ENCODE data around the gene MRPS25. TPM values are rescaled to one million over a fixed set of nuclear protein-coding genes. Genes with fewer than 3 reads are reported as not detected.

MRPS25 gene
- total RNA-seq, 4 donors from 2014 or later = 22.3 to 46.8 (median 29.2) TPM

DNA sequence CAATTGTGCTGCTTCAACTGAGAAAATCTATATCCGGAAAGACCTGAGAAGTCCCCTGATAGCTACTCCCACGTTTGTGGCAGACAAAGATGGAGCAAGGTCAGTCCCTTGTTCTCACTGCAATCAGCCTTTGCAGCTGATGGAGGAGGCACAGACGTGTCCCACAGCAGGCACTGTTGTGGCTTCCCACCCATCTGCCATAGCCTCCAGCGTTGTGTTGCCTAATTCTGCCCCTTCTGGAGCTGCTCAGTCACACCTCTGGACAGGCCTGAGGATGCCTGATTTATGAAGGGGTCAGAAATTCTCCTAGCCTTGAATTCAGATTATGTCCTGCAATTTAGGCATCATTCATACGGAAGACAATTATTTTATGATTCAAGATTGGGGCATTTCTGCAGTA, 41.9 kb downstream of the MRPS25 start:
- Histone ChIP-seq H3K27me3 (no peaks in the 10 kb centered on the region), H3K4me3 (no peak overlapping the region), H3K27ac (no peak overlapping the region), H3K9me3 (no peaks in the 10 kb centered on the region), H3K36me3 (peaks cover 94% of the 10 kb centered on the region), H3K4me1 (no peaks in the 10 kb centered on the region)
- TF ChIP-seq POLR2A (IDR thresholded peaks at IDR 0.05) (no peak), EP300 (IDR thresholded peaks at IDR 0.05) (no peak), POLR2AphosphoS5 (IDR thresholded peaks at IDR 0.05) (no peak), CTCF (IDR thresholded peaks at IDR 0.05) (no peak)
- no peak for DNase-seq (ENCODE audit: low spot score in 2 of 2)
- WGBS = 75% methylated on average over 5 of the region's 5 CpGs

DNA sequence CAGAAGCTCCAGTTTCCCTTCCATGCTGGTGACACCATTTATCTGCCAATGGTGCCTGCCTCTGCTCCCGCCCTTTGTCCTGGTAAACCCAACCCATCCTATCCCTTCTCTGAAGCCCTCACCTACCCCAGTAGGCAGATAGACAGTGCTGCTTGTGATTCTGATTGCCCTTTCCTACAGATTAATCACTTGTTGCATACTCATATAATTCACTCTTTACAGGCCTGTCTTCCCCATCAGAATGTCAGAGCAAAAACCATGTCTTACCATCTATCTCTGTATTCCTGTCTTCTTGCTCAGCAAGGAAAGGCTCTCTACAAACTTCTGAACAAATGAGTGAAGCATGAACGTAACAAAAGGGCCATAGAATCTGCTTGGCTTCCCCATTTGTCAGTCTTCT, 47.9 kb downstream of the MRPS25 start:
- DNase-seq (ENCODE audit: low spot score in 2 of 2) = no peak
- no peak overlapping the region for H3K4me3 ChIP-seq
- no peaks in the 10 kb centered on the region for H3K9me3 ChIP-seq
- TF ChIP-seq POLR2A (IDR thresholded peaks at IDR 0.05) (no peak), POLR2AphosphoS5 (IDR thresholded peaks at IDR 0.05) (no peak), EP300 (IDR thresholded peaks at IDR 0.05) (no peak), CTCF (IDR thresholded peaks at IDR 0.05) (no peak)
- WGBS = 90% methylated on average over 2 of the region's 2 CpGs
- peaks cover 96% of the 10 kb centered on the region for H3K36me3 ChIP-seq
- H3K4me1 ChIP-seq = no peaks in the 10 kb centered on the region
- no peak overlapping the region for H3K27ac ChIP-seq
- H3K27me3 ChIP-seq = no peaks in the 10 kb centered on the region

DNA sequence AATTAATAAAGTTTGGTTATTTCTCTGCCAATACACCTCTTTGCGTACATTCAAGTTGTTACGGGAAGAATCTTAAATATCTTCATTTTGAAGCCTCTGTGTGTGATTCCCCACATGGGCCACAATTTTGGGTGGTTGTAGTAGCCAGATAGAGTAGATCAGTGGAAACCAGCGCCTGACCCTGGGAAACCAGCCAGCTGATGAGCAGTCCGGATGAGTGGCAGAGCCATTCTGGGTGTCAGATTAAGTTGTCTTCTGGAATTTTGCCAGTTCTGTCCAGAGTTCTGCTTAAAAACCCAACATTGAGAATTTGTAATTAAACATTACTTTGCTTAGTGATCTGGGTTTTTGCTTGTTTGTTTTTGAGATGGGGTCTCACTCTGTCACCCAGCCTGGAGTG, 49.7 kb downstream of the MRPS25 start:
- 83% methylated on average over 4 of the region's 4 CpGs for WGBS
- TF ChIP-seq POLR2A (IDR thresholded peaks at IDR 0.05) (no peak), CTCF (IDR thresholded peaks at IDR 0.05) (no peak), EP300 (IDR thresholded peaks at IDR 0.05) (no peak), POLR2AphosphoS5 (IDR thresholded peaks at IDR 0.05) (no peak)
- Histone ChIP-seq H3K27me3 (no peaks in the 10 kb centered on the region), H3K4me3 (no peak overlapping the region), H3K9me3 (no peaks in the 10 kb centered on the region), H3K27ac (no peak overlapping the region), H3K36me3 (peaks cover 84% of the 10 kb centered on the region), H3K4me1 (no peaks in the 10 kb centered on the region)
- DNase-seq (ENCODE audit: low spot score in 2 of 2) = no peak

- Histone ChIP-seq H3K36me3 (peaks cover 77% of the 10 kb centered on the region), H3K4me1 (no peaks in the 10 kb centered on the region), H3K4me3 (no peak overlapping the region), H3K27me3 (no peaks in the 10 kb centered on the region), H3K9me3 (no peaks in the 10 kb centered on the region), H3K27ac (no peak overlapping the region)
- no peak for DNase-seq (ENCODE audit: low spot score in 2 of 2)
- no peak for TF ChIP-seq POLR2A (IDR thresholded peaks at IDR 0.05)
- TF ChIP-seq POLR2AphosphoS5 (IDR thresholded peaks at IDR 0.05) = no peak
- TF ChIP-seq CTCF (IDR thresholded peaks at IDR 0.05) = no peak
- TF ChIP-seq EP300 (IDR thresholded peaks at IDR 0.05) = no peak
- 97% methylated on average over 3 of the region's 3 CpGs for WGBS
These were observed 50.3 kb downstream of the MRPS25 start for GRCh38 chr3:15014606-15015328.

GRCh38 chr3:15011174-15011573, 53.9 kb downstream of the MRPS25 start:
- no peak overlapping the region for H3K27ac ChIP-seq
- H3K4me3 ChIP-seq = no peak overlapping the region
- H3K4me1 ChIP-seq = no peaks in the 10 kb centered on the region
- no peaks in the 10 kb centered on the region for H3K9me3 ChIP-seq
- no peak for TF ChIP-seq POLR2AphosphoS5 (IDR thresholded peaks at IDR 0.05)
- TF ChIP-seq POLR2A (IDR thresholded peaks at IDR 0.05) = no peak
- no peak for TF ChIP-seq CTCF (IDR thresholded peaks at IDR 0.05)
- TF ChIP-seq EP300 (IDR thresholded peaks at IDR 0.05) = no peak
- WGBS = 90% methylated on average over 5 of the region's 5 CpGs
- DNase-seq (ENCODE audit: low spot score in 2 of 2) = no peak
- peaks cover 59% of the 10 kb centered on the region for H3K36me3 ChIP-seq
- no peaks in the 10 kb centered on the region for H3K27me3 ChIP-seq

Data from suprapubic skin (tissue), 4 donors.